SK-N-SH (cell line): ENCODE data around the gene RPIA. TPM values are rescaled to one million over a fixed set of nuclear protein-coding genes. Genes with fewer than 3 reads are reported as not detected.

Experiments used
- CTCF ChIA-PET: fragments of 300-600, 350-600 bp; formaldehyde crosslinking; extraction: SDS; loops from one replicate; lab custom pipeline; 2021; lab: Yijun Ruan, JAX
- POLR2A ChIA-PET: fragments of 350-600 bp; sonication (Branson Sonifier 250); formaldehyde crosslinking; extraction: SDS; loops from one replicate; lab custom pipeline; 2020; ENCODE audit warnings: antibody characterized with exemption, inconsistent platforms; lab: Yijun Ruan, JAX
- DNase-seq: peaks from one replicate; pipeline ENCODE4 v3.0.0; 2012
- H2AFZ ChIP-seq: fragments of 200-600 bp; sonication (generic); 2 replicates; pipeline ENCODE4 v1.8.1; 2016; ENCODE audit warnings: antibody characterized with exemption, mild to moderate bottlenecking, low read depth
- H3F3A ChIP-seq: fragments of 200-600 bp; sonication (generic); replicated peaks from 2 replicates; pipeline ENCODE3; 2016; ENCODE audit warnings: antibody characterized with exemption, mild to moderate bottlenecking; ENCODE audit not compliant: insufficient read depth
- H3K27ac ChIP-seq, 2 experiments: fragments of 200-500 bp in 1 of 2; fragments of 200-600 bp in 1 of 2; sonication (Bioruptor generic) in 1 of 2; sonication (generic), shearing (Covaris generic) in 1 of 2; 2 replicates each; pipeline versions ENCODE4 v1.5.1 to v1.6.1; 2014 to 2016; ENCODE audit warnings: low read depth in 2 of 2, inconsistent platforms in 1 of 2, low read length in 1 of 2, mild to moderate bottlenecking in 1 of 2, mixed read lengths in 1 of 2
- H3K27me3 ChIP-seq: fragments of 200-600 bp; sonication (generic), shearing (Covaris generic); 2 replicates; pipeline ENCODE4 v1.6.1; 2016; ENCODE audit warnings: mixed run types; ENCODE audit not compliant: insufficient read depth
- H3K36me3 ChIP-seq, 2 experiments: fragments of 200-500 bp in 1 of 2; fragments of 200-600 bp in 1 of 2; sonication (Bioruptor generic) in 1 of 2; sonication (generic) in 1 of 2; replicated peaks in 1 of 2; 2 replicates each; pipeline versions ENCODE3 to v1.5.1; 2014 to 2016; ENCODE audit warnings: low read length in 1 of 2, mild to moderate bottlenecking in 1 of 2; ENCODE audit not compliant: insufficient read depth in 2 of 2, control insufficient read depth in 1 of 2
- H3K4me1 ChIP-seq, 2 experiments: fragments of 200-500 bp in 1 of 2; fragments of 200-600 bp in 1 of 2; sonication (Bioruptor generic) in 1 of 2; sonication (generic), shearing (Covaris generic) in 1 of 2; 2 replicates each; pipeline versions ENCODE4 v1.5.1 to v1.6.1; 2014 to 2016; ENCODE audit warnings: low read depth in 1 of 2, low read length in 1 of 2, mixed run types in 1 of 2; ENCODE audit not compliant: insufficient read depth in 2 of 2, control insufficient read depth in 1 of 2
- H3K4me2 ChIP-seq: fragments of 200-600 bp; sonication (generic), shearing (Covaris generic); 2 replicates; pipeline ENCODE4 v1.6.1; 2017; ENCODE audit warnings: mixed run types
- H3K4me3 ChIP-seq, 2 experiments: fragments of 200-500 bp in 1 of 2; fragments of 200-600 bp in 1 of 2; sonication (Bioruptor generic) in 1 of 2; sonication (generic), shearing (Covaris generic) in 1 of 2; 2 replicates each; pipeline versions ENCODE4 v1.5.1 to v1.8.1; 2014 to 2016; ENCODE audit warnings: low read depth in 2 of 2, inconsistent platforms in 1 of 2, low read length in 1 of 2, mild to moderate bottlenecking in 1 of 2, mixed read lengths in 1 of 2, moderate library complexity in 1 of 2
- H3K79me2 ChIP-seq: fragments of 200-600 bp; sonication (generic); 2 replicates; pipeline ENCODE4 v1.8.1; 2017; ENCODE audit warnings: mild to moderate bottlenecking; ENCODE audit not compliant: insufficient read depth
- H3K9ac ChIP-seq: fragments of 200-600 bp; sonication (generic); 2 replicates; pipeline ENCODE4 v1.6.1; 2017; ENCODE audit warnings: mixed run types
- H3K9me2 ChIP-seq: fragments of 200-600 bp; sonication (generic); 2 replicates; pipeline ENCODE4 v1.6.1; 2017; ENCODE audit warnings: mixed run types
- H3K9me3 ChIP-seq: fragments of 200-600 bp; sonication (generic); 2 replicates; pipeline ENCODE4 v1.6.1; 2017; ENCODE audit warnings: mixed run types, mild to moderate bottlenecking, moderate library complexity
- H4K20me1 ChIP-seq: fragments of 200-600 bp; sonication (generic); 2 replicates; pipeline ENCODE4 v1.6.1; 2017; ENCODE audit warnings: mild to moderate bottlenecking, mixed run types; ENCODE audit not compliant: insufficient read depth
- FOXJ3 ChIP-seq: sonication (generic); formaldehyde crosslinking; IDR thresholded peaks from 2 replicates; pipeline ENCODE4 v1.5.1; 2020; ENCODE audit warnings: mild to moderate bottlenecking, missing genetic modification reagents
- MXI1 ChIP-seq: IDR thresholded peaks from 2 replicates; pipeline ENCODE4 v1.6.1; 2012; ENCODE audit warnings: mild to moderate bottlenecking, low read depth, low read length, improper control_type of control experiment
- NFIC ChIP-seq: IDR thresholded peaks from 2 replicates; pipeline ENCODE4 v1.4.0; 2012; ENCODE audit warnings: borderline replicate concordance
- RFX5 ChIP-seq: IDR thresholded peaks from 2 replicates; pipeline ENCODE4 v1.6.1; 2012; ENCODE audit warnings: mild to moderate bottlenecking, improper control_type of control experiment, low read length
- SIN3A ChIP-seq: IDR thresholded peaks from 2 replicates; pipeline ENCODE4 v1.6.1; 2012; ENCODE audit warnings: low read depth, mild to moderate bottlenecking, low read length, moderate library complexity, borderline replicate concordance
- TCF12 ChIP-seq: IDR thresholded peaks from 2 replicates; pipeline ENCODE4 v1.4.0; 2012
- WGBS: methylation state at CpG from one replicate; pipeline ENCODE4 v1.1.6; 2017; ENCODE audit warnings: low lambda C conversion rate; 5-methylcytosine and 5-hydroxymethylcytosine counted together
- polyA plus RNA-seq, 3 experiments: library from polyadenylated mRNA; depleted of rRNA; stranded (reverse); fragments of >200 nt; gene quantifications; 2 replicates each; pipeline ENCODE4 v1.2.3, GENCODE V29; 2012
- TF ChIP-seq, protein P1 (sequence below): IDR thresholded peaks from 2 replicates; pipeline ENCODE4; 2012
- TF ChIP-seq, protein P2 (sequence below): fragments of 150-350 bp; IDR thresholded peaks from 2 replicates; pipeline ENCODE4 v1.6.1; 2016; ENCODE audit warnings: mild to moderate bottlenecking, low read depth, low read length

RPIA gene
- polyA plus RNA-seq, 1 of the 3 experiments (the other 2 are of a cell fraction): 17.4 TPM

DNA sequence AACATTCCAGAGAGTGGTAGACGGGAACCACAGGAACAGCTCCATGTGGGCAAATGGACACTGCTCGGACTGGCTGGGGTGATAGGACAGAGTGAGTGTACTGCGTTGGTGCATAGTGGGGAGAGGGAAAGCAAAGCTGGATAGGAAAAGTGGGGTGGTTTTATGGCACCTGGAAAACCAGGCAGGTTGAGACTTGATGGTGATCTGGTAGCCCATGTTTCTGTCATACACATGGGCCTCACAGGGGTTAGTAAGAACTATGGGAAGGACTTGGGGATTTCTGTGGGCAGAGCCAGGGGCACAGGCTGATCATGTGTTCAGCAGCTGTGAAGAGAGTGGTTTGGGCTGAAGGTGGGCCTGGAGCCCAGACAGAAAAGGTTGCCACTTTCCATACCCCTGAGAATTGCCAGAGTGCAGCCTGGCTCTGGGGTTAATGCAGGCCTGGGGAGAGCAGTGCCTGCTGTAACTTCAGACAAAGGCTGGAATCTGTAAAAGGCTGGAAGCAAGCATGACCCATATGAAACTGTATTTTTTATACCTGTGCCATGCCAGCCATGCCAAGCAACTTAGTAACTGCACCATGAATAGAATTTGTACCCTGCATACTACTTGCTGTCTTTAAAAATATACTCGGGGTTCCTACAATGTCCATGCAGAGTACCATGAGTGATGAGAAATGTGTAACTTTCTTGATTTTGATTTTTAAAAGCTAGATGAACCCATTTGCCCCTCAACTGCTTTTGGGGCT, 41.9 kb downstream of the RPIA start:
- TF ChIP-seq SIN3A (no peak), RFX5 (no peak), MXI1 (no peak; the same call in 1 of the 2 replicates)
- TF ChIP-seq, all 33 proteins: peak for 0
- H3K79me2 ChIP-seq: no peaks in the 10 kb centered on the region
- DNase-seq: no peak
- peak overlapping the region in 1 of 2 experiments; percentile 45; a peak in 1 of 4 replicates for H3K27ac ChIP-seq
- H3K9ac ChIP-seq: no peak overlapping the region
- H3K27me3 ChIP-seq: no peaks in the 10 kb centered on the region
- no peaks in the 10 kb centered on the region for H3F3A ChIP-seq
- WGBS: 91% methylated on average over 4 of the region's 4 CpGs
- no peak overlapping the region for H2AFZ ChIP-seq
- peaks cover 7 to 18% of the 10 kb centered on the region in 2 experiments; a peak in 2 of 4 replicates for H3K4me1 ChIP-seq
- peaks cover 14 to 23% of the 10 kb centered on the region in 2 experiments for H3K36me3 ChIP-seq
- ChIA-PET CTCF (no interaction called here), POLR2A (no interaction called here)
- no peaks in the 10 kb centered on the region for H3K9me3 ChIP-seq
- no peaks in the 10 kb centered on the region for H4K20me1 ChIP-seq
- H3K4me2 ChIP-seq: no peak overlapping the region
- H3K9me2 ChIP-seq: no peaks in the 10 kb centered on the region
- no peak overlapping the region for H3K4me3 ChIP-seq

DNA sequence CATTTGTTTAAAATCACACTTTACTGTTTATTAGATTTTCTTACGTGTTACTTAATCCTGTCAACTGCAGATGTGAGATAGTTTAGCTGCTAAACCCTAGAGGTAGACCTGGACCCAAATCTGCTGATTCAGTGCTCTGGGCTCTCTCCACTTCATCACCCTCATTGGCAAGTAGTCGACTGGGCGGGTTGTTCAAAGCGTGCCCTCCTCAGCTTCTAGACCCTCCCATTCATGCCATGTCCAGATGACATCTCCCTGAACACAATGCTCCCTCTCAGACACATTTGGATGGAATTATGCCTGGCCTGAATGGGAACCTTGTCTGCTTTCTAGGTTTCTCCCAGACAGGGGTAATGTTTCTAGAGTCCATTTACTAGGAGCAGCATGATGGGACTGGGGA, 43.7 kb downstream of the RPIA start:
- DNase-seq: no peak
- Histone ChIP-seq H3K36me3 (peaks cover 14 to 27% of the 10 kb centered on the region in 2 experiments), H3K79me2 (no peaks in the 10 kb centered on the region), H2AFZ (no peak overlapping the region), H3K9ac (no peak overlapping the region), H3F3A (peaks cover 4% of the 10 kb centered on the region), H3K27me3 (no peaks in the 10 kb centered on the region), H3K9me3 (no peaks in the 10 kb centered on the region), H4K20me1 (no peaks in the 10 kb centered on the region), H3K4me2 (no peak overlapping the region), H3K27ac (no peak overlapping the region), H3K4me3 (no peak overlapping the region), H3K9me2 (no peaks in the 10 kb centered on the region), H3K4me1 (peaks cover 8 to 18% of the 10 kb centered on the region in 2 experiments; a peak in 2 of 4 replicates)
- CTCF ChIA-PET: no interaction called here
- TF ChIP-seq, protein P1, sequence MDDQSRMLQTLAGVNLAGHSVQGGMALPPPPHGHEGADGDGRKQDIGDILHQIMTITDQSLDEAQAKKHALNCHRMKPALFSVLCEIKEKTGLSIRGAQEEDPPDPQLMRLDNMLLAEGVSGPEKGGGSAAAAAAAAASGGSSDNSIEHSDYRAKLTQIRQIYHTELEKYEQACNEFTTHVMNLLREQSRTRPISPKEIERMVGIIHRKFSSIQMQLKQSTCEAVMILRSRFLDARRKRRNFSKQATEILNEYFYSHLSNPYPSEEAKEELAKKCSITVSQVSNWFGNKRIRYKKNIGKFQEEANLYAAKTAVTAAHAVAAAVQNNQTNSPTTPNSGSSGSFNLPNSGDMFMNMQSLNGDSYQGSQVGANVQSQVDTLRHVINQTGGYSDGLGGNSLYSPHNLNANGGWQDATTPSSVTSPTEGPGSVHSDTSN: no peak
- no peak for TF ChIP-seq TCF12
- TF ChIP-seq NFIC: no peak
- TF ChIP-seq FOXJ3 (CRISPR knock-in tag): no peak
- TF ChIP-seq, protein P2, sequence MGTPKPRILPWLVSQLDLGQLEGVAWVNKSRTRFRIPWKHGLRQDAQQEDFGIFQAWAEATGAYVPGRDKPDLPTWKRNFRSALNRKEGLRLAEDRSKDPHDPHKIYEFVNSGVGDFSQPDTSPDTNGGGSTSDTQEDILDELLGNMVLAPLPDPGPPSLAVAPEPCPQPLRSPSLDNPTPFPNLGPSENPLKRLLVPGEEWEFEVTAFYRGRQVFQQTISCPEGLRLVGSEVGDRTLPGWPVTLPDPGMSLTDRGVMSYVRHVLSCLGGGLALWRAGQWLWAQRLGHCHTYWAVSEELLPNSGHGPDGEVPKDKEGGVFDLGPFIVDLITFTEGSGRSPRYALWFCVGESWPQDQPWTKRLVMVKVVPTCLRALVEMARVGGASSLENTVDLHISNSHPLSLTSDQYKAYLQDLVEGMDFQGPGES: no peak
- no peak for TF ChIP-seq SIN3A
- POLR2A ChIA-PET: no interaction called here
- 100% methylated on average over 4 of the region's 4 CpGs for WGBS
